Epithelial cell of esophagus (primary cell): ENCODE data around the gene TPR.

Source experiments
- DNase-seq: peaks from one replicate; pipeline ENCODE4 v3.0.0; 2010; ENCODE audit warnings: low read depth
- H3K4me3 ChIP-seq: 2 replicates; pipeline ENCODE4 v1.5.1; 2011; ENCODE audit warnings: mild to moderate bottlenecking, low read length, control low read depth
- TF ChIP-seq, protein P1 (sequence below): IDR thresholded peaks from 2 replicates; pipeline ENCODE4 v1.5.1; 2011; ENCODE audit warnings: low read depth, mild to moderate bottlenecking, low read length, control low read depth, inconsistent platforms; ENCODE audit not compliant: insufficient read depth; ENCODE audit errors: missing control alignments

Gene TPR

DNA sequence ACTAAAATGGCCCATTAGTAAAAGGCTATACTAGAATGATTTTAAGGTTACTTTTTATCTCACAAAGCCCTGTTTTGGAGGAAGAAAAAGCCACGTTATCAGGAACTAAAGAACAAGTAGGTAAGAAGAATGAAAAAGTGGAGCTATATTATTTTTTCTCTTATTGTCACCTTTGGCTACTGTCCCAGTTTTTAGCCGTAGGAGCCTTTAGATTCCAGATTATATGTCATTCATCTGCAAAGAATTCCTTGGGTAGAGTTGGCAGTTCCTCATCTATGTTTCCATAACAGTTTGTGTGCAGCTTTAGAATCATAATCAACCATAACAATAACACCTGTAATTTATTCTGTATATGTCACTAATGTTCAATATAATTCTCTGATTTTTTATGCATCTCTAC lies 83.8 kb downstream of the TPR start:
- no peak overlapping the region for H3K4me3 ChIP-seq
- no peak for DNase-seq
- TF ChIP-seq, protein P1, sequence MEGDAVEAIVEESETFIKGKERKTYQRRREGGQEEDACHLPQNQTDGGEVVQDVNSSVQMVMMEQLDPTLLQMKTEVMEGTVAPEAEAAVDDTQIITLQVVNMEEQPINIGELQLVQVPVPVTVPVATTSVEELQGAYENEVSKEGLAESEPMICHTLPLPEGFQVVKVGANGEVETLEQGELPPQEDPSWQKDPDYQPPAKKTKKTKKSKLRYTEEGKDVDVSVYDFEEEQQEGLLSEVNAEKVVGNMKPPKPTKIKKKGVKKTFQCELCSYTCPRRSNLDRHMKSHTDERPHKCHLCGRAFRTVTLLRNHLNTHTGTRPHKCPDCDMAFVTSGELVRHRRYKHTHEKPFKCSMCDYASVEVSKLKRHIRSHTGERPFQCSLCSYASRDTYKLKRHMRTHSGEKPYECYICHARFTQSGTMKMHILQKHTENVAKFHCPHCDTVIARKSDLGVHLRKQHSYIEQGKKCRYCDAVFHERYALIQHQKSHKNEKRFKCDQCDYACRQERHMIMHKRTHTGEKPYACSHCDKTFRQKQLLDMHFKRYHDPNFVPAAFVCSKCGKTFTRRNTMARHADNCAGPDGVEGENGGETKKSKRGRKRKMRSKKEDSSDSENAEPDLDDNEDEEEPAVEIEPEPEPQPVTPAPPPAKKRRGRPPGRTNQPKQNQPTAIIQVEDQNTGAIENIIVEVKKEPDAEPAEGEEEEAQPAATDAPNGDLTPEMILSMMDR = no peak

DNA sequence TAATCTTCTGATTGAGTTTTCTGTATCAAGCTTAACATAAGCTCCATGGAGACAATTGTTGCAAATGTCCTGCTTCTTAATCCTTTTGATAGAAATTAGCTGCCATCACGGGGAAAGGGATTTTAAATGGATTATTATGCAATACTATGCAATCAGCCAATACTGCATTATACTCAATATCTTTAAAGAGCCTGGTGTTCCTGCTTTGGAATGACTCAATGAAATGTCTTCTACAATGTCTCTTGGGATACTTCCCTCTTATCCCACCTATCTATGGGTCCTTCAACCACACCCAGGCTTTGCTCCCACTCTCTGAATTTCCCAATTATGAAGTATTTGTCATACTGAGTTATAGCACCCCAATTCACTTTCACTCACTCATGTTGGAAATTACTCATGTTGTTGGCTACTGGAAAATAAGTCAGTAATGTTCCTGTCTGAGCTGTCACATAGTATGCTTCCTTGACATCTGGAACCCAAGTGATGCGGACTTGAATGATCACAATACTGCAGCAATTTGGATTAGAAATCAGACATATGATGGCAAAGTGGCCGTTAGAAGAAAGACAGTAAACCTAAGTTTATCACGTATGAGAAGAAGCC lies 85.0 kb downstream of the TPR start:
- H3K4me3 ChIP-seq = no peak overlapping the region
- TF ChIP-seq, protein P1 = no peak
- peak; percentile 15 for DNase-seq

DNA sequence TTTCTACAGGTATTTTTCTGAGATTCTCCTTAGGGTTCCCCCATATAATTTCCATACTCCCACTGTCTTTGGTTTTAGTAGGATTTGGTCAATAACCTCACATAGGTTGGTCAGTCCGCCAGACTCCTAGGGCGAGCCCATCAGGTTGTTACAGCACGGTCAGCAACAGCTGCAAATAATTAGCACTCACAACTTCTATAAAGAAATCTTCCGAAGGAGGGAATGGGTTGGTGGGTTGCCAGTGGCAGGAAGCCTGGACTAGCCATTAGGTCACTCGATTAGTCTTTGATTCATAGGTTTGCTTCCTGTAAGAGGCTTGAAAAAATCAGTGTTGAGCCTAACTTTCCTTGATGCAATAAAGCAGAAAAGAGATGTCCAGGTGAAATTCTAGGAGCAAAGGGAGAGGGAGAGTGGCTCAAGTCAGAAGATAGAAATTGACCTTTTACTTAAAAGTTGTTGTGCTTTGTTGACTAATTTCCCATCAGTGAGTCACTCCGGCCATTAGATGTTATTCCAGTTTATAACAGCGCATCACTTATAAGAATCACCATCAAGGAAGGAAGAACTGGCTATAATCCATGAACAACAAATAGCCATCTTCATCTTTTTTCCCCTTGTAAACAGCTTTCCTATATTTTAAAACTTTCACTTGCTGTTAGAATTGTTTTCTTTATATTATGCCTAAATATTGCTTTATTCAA lies 88.3 kb downstream of the TPR start:
- TF ChIP-seq, protein P1 = no peak
- H3K4me3 ChIP-seq = no peak overlapping the region
- peak; percentile 21 for DNase-seq

DNA sequence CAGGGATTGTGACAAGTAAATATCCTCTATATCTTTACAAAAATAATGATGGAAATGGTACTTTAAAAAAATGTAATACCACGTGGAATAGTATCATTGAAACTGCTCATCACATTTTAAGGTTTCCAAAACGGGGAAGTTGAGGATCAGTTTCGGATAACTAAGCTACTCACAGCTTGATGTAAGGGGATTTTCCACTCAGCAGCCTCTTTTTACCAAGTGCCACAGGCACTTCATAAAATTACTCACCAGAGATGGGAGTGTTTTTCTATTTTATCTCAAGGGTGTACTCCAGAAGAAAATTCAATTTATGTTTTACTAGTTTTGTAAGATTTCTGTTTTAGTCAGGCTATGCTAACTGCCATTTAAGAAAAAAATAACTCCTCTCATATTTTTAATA lies 91.7 kb downstream of the TPR start:
- TF ChIP-seq, protein P1 = no peak
- no peak for DNase-seq
- H3K4me3 ChIP-seq = no peak overlapping the region

DNA sequence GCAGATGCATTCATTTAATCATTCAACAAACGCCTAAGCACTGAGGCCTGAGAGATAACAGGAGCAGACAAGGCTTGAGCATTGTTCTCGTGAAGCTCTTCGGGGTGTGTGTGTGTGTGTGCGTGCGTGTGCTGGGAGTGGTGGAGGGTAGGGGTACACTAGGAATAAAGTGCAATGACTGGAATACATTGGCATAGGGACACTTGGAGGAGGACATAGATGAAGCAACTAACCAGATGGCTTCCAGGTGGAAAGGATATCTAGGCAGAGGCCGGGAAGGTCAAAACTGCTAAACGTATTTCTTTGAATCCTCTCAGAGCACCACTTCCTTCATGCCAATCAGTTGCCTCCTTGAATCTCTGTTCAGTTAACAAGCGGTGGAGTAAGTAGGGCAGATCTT lies 92.6 kb downstream of the TPR start:
- no peak for DNase-seq
- TF ChIP-seq, protein P1 = no peak
- no peak overlapping the region for H3K4me3 ChIP-seq

DNA sequence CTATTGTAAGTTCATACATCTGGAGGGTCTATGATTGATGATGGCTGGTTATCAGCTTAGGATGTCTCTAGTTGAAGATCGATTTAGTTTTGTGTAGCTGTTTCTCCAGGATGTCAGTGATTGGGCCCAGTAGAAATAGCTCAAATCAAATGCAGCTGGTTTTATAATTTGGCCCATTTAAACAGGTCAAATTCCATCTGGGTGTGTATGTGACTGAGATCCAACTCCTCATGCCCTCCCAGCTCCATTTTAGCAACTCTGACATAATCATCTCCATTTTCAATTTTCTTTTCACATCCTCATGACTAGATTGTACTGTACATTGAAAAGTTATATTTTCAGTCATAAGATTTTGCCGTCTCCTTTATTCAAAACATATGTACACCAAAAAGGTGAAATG lies 99.2 kb downstream of the TPR start:
- no peak for DNase-seq
- TF ChIP-seq, protein P1 = no peak
- no peak overlapping the region for H3K4me3 ChIP-seq

DNA sequence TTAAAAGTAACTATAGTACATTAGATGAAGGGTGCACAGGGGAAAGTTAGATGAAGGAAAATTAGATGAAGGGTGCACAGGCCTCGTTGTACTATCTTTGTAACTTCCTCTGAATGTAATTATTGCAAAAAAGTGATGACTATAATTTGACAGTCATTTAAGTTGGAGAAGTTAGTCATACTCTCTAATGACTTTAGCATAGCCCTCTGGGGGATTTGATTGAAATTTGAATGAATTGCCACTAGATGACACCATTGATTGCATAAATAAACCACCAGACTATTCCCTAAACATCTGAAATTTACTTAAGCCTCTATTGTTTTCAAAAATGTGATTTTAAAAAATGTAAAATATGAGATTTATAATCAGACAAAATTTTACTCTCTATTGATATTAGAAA lies 102.6 kb downstream of the TPR start:
- no peak overlapping the region for H3K4me3 ChIP-seq
- TF ChIP-seq, protein P1 = no peak
- DNase-seq = peak; percentile 15
